ENCODE measurements around the gene GAB1. TPM values are rescaled to one million over a fixed set of nuclear protein-coding genes. Genes with fewer than 3 reads are reported as not detected.

Gene GAB1
- total and polyA plus RNA-seq, 4 donors, result 2.4 to 31.3 (median 6.9) TPM

- no peak for DNase-seq (ENCODE audit: low spot score)
- H3K4me3 ChIP-seq (ENCODE audit: low read depth in 1 of 3, low read length in 3 of 3), result peak overlapping the region; percentile 86 to 97 (median 86)
- peak in 1 of 2 donors; percentile 33 for TF ChIP-seq JUND (IDR thresholded peaks at IDR 0.05)
- no peak for TF ChIP-seq FOXA1 (IDR thresholded peaks at IDR 0.05)
- TF ChIP-seq GABPA (IDR thresholded peaks at IDR 0.05 in 1 of 2, conservative IDR thresholded peaks at IDR 0.05 in 1 of 2), result peak in 1 of 2 donors; percentile 40
- TF ChIP-seq TAF1 (conservative IDR thresholded peaks at IDR 0.05), result no peak
- TF ChIP-seq RXRA (IDR thresholded peaks at IDR 0.05), result no peak
- no peaks in the 10 kb centered on the region for H3K9me3 ChIP-seq (ENCODE audit: control insufficient read depth in 4 of 4, low read length in 3 of 4)
- peaks cover 0 to 7% (median 5%) of the 10 kb centered on the region in 4 donors for H3K36me3 ChIP-seq (ENCODE audit: control insufficient read depth in 4 of 4, insufficient read depth in 3 of 4, low read depth in 1 of 4, low read length in 3 of 4)
- no peaks in the 10 kb centered on the region for H3K27me3 ChIP-seq (ENCODE audit: control insufficient read depth in 4 of 4, insufficient read depth in 4 of 4, low read length in 3 of 4)
- H3K4me1 ChIP-seq (ENCODE audit: control insufficient read depth in 4 of 4, insufficient read depth in 4 of 4, low read length in 3 of 4), result peaks cover 3 to 29% (median 11%) of the 10 kb centered on the region in 4 donors
- WGBS, result under 1% methylated on average over 18 of the region's 18 CpGs
- H3K27ac ChIP-seq (ENCODE audit: low read depth in 1 of 2, low read length in 2 of 2), result peak overlapping the region; percentile 95 to 98
- peak overlapping the region in 1 of 2 donors; percentile 75 for H3K9ac ChIP-seq (ENCODE audit: low read depth in 1 of 2, low read length in 2 of 2)
These were observed 176.3 kb downstream of the GAB1 start for GRCh38 chr4:143512978-143513313.

- Histone ChIP-seq H3K27ac (ENCODE audit: low read depth in 1 of 2, low read length in 2 of 2) (peak within 1 kb of the TSS; percentile 95 to 98), H3K36me3 (ENCODE audit: control insufficient read depth in 4 of 4, insufficient read depth in 3 of 4, low read depth in 1 of 4, low read length in 3 of 4) (peaks cover 0 to 13% (median 5%) of the 10 kb centered on the region in 4 donors), H3K27me3 (ENCODE audit: control insufficient read depth in 4 of 4, insufficient read depth in 4 of 4, low read length in 3 of 4) (no peaks in the 10 kb centered on the region), H3K9ac (ENCODE audit: low read depth in 1 of 2, low read length in 2 of 2) (peak within 1 kb of the TSS; percentile 87 to 98), H3K4me1 (ENCODE audit: control insufficient read depth in 4 of 4, insufficient read depth in 4 of 4, low read length in 3 of 4) (peaks cover 3 to 29% (median 11%) of the 10 kb centered on the region in 4 donors), H3K4me3 (ENCODE audit: low read depth in 1 of 3, low read length in 3 of 3) (peak within 1 kb of the TSS; percentile 86 to 97 (median 86)), H3K9me3 (ENCODE audit: control insufficient read depth in 4 of 4, low read length in 3 of 4) (no peaks in the 10 kb centered on the region)
- peak; percentile 93 for DNase-seq (ENCODE audit: low spot score)
- under 1% methylated on average over 86 of the region's 86 CpGs for WGBS
- TF ChIP-seq JUND (IDR thresholded peaks at IDR 0.05) (peak in 1 of 2 donors; percentile 37), GABPA (IDR thresholded peaks at IDR 0.05 in 1 of 2, conservative IDR thresholded peaks at IDR 0.05 in 1 of 2) (peak in 1 of 2 donors; percentile 55), NR2F2 (IDR thresholded peaks at IDR 0.05) (peak; percentile 98), ATF3 (IDR thresholded peaks at IDR 0.05) (no peak), FOXA1 (IDR thresholded peaks at IDR 0.05) (no peak), SP1 (IDR thresholded peaks at IDR 0.05) (peak; percentile 75), CTCF (IDR thresholded peaks at IDR 0.05; ENCODE audit: low read depth, low read length, missing input control) (no peak), FOXA2 (IDR thresholded peaks at IDR 0.05) (peak; percentile 15), RAD21 (IDR thresholded peaks at IDR 0.05) (peak; percentile 17 to 30), EGR1 (IDR thresholded peaks at IDR 0.05; ENCODE audit: low read depth in 2 of 2) (peak in 1 of 2 donors; percentile 73), TAF1 (conservative IDR thresholded peaks at IDR 0.05) (no peak), REST (IDR thresholded peaks at IDR 0.05) (peak; percentile 31), ZBTB33 (IDR thresholded peaks at IDR 0.05) (peak; percentile 99), HNF4A (conservative IDR thresholded peaks at IDR 0.05) (peak in 1 of 2 donors; percentile 49), HNF4G (IDR thresholded peaks at IDR 0.05) (no peak), YY1 (IDR thresholded peaks at IDR 0.05) (peak; percentile 78), RXRA (IDR thresholded peaks at IDR 0.05) (peak in 1 of 2 donors; percentile 80), MAX (IDR thresholded peaks at IDR 0.05) (peak; percentile 56)
These were observed 176.9 kb downstream of the GAB1 start, which contains the start of gene SMARCA5 for GRCh38 chr4:143513314-143514168. Gene SMARCA5 (plus strand): TSS chr4:143513702. CDS start chr4:143513925, 223 bp downstream.

Data from liver (tissue), 9 donors.